Fibroblast of lung (primary cell): ENCODE results near the gene CXCL6.

ENCODE experiments used
- EZH2 ChIP-seq: IDR thresholded peaks from 2 replicates; pipeline ENCODE4 v1.5.1; 2012; ENCODE audit warnings: low read length, control low read depth, mild to moderate bottlenecking; ENCODE audit errors: missing control alignments
- TF ChIP-seq, protein P1 (sequence below), 2 donors: IDR thresholded peaks in 1 of 2; conservative IDR thresholded peaks in 1 of 2; 1 replicate in 1 of 2; 2 replicates in 1 of 2; pipeline ENCODE4 v1.5.1; 2011 to 2012; ENCODE audit warnings: low read length in 2 of 2, control low read depth in 1 of 2, inconsistent platforms in 1 of 2, low read depth in 1 of 2, mild to moderate bottlenecking in 1 of 2

GRCh38 chr4:73851293-73851692 lies 14.8 kb downstream of the CXCL6 start:
- TF ChIP-seq, protein P1, sequence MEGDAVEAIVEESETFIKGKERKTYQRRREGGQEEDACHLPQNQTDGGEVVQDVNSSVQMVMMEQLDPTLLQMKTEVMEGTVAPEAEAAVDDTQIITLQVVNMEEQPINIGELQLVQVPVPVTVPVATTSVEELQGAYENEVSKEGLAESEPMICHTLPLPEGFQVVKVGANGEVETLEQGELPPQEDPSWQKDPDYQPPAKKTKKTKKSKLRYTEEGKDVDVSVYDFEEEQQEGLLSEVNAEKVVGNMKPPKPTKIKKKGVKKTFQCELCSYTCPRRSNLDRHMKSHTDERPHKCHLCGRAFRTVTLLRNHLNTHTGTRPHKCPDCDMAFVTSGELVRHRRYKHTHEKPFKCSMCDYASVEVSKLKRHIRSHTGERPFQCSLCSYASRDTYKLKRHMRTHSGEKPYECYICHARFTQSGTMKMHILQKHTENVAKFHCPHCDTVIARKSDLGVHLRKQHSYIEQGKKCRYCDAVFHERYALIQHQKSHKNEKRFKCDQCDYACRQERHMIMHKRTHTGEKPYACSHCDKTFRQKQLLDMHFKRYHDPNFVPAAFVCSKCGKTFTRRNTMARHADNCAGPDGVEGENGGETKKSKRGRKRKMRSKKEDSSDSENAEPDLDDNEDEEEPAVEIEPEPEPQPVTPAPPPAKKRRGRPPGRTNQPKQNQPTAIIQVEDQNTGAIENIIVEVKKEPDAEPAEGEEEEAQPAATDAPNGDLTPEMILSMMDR (conservative IDR thresholded peaks at IDR 0.05 in 1 of 2, IDR thresholded peaks at IDR 0.05 in 1 of 2; ENCODE audit: low read depth in 1 of 2, low read length in 2 of 2): no peak
- no peak for TF ChIP-seq EZH2
